Measurements from ENCODE around the gene ZKSCAN1. TPM values are rescaled to one million over a fixed set of nuclear protein-coding genes. Genes with fewer than 3 reads are reported as not detected.

The ZKSCAN1 gene
- total RNA-seq: 52.4 and 64.9 TPM in 2 replicates

GRCh38 chr7:100015232-100016214, at the start of gene ZKSCAN1:
Gene ZKSCAN1, plus strand, starts transcription at chr7:100015596. Its CDS starts 7,911 bp downstream, at chr7:100023507.

GRCh38 chr7:99975782-99976521, 39.4 kb upstream of the ZKSCAN1 start, which contains the start of gene AZGP1:
Gene AZGP1, minus strand, starts transcription at chr7:99976031. Its CDS starts 11 bp downstream, at chr7:99976020.

DNA sequence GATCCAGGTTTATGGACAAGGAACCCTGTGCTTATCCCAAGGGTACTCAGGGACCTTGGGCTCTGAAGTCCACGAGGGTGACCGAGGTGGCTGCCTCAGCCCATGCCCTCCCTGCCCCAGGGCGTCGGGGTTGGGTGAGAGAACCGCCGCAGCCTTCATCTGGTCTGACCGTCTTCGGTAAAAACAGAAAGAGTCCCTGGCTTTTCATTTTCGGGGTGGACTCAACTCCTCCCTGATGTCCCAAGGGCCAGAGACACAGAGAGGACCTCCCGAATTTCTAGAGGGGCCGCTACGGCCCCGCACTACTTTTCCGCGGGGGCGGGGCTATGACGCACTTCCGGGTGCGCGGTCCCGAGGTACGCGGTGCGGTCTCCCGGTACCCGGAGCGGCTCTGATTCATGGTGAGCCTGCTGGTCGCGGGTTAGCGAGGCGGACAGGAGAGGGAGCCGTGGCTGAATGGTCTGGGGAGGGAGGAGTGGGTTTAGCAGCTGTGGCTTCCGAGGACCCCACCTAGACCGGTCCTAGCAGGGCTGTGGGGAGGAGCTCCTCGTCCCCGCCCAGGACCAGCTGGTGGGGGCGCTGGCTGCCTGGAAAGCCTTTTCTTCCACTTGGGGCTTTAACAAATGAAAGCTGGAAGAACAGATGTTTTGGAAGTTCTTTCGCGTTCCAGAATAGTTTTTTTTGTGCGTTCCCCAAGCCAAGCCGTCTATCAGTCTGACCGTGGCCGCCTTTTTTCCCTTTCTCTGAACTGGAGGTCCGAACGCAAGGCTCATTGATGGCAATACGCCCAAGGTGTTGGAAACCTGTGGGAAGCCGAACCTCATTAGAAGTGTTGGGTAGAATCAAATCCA, 34.3 kb downstream of the ZKSCAN1 start, which contains the start of gene ZSCAN21:
ZSCAN21 (plus strand) TSS at position 334 of the 851 bp plus-strand sequence. CDS start 7,233 bp downstream, outside the sequence.

GRCh38 chr7:100081535-100082102, 66.2 kb downstream of the ZKSCAN1 start, which contains the start of gene ZNF3:
Gene ZNF3, minus strand, starts transcription at chr7:100081723. Its CDS starts 4,366 bp downstream, at chr7:100077357.

GRCh38 chr7:100088621-100089457, 73.4 kb downstream of the ZKSCAN1 start, which contains the start of gene COPS6:
Gene COPS6, plus strand, starts transcription at chr7:100088969. Its CDS starts 22 bp downstream, at chr7:100088991.

Other genes with a start within 250 kb of the ZKSCAN1 start
- not detected in 2 replicates for gene CYP3A4, start 231.4 kb upstream of the ZKSCAN1 start, total RNA-seq
- gene CYP3A43, start 187.6 kb upstream of the ZKSCAN1 start, total RNA-seq: 0.11 TPM in 1 of 2 replicates, not detected in the other
- 0.22 and 0.91 TPM in 2 replicates for gene OR2AE1, start 138.6 kb upstream of the ZKSCAN1 start, total RNA-seq
- 30.3 and 34.6 TPM in 2 replicates for gene TRIM4, start 96.1 kb upstream of the ZKSCAN1 start, total RNA-seq
- gene GJC3, start 86.0 kb upstream of the ZKSCAN1 start, total RNA-seq: not detected in 2 replicates
- gene AZGP1, start 39.6 kb upstream of the ZKSCAN1 start, total RNA-seq: not detected in 2 replicates
- 9.0 TPM in 2 replicates for gene ZSCAN21, start 34.2 kb downstream of the ZKSCAN1 start, total RNA-seq
- 29.0 and 37.1 TPM in 2 replicates for gene ZNF3, start 66.1 kb downstream of the ZKSCAN1 start, total RNA-seq
- 72.2 and 72.5 TPM in 2 replicates for gene COPS6, start 73.4 kb downstream of the ZKSCAN1 start, total RNA-seq
- 30.8 and 35.6 TPM in 2 replicates for gene MCM7, start 85.8 kb downstream of the ZKSCAN1 start, total RNA-seq
- gene AP4M1, start 86.0 kb downstream of the ZKSCAN1 start, total RNA-seq: 19.1 and 21.7 TPM in 2 replicates
- 34.6 and 36.4 TPM in 2 replicates for gene TAF6, start 103.8 kb downstream of the ZKSCAN1 start, total RNA-seq
- 35.5 and 37.9 TPM in 2 replicates for gene CNPY4, start 104.0 kb downstream of the ZKSCAN1 start, total RNA-seq
- gene MBLAC1, start 111.4 kb downstream of the ZKSCAN1 start, total RNA-seq: 1.2 and 2.0 TPM in 2 replicates
- gene LAMTOR4, start 133.3 kb downstream of the ZKSCAN1 start, total RNA-seq: 62.3 and 64.1 TPM in 2 replicates
- gene TRAPPC14, start 143.1 kb downstream of the ZKSCAN1 start, total RNA-seq: 4.6 and 6.7 TPM in 2 replicates
- 1.7 and 3.6 TPM in 2 replicates for gene GAL3ST4, start 153.0 kb downstream of the ZKSCAN1 start, total RNA-seq
- 0.52 and 0.76 TPM in 2 replicates for gene GPC2, start 161.8 kb downstream of the ZKSCAN1 start, total RNA-seq
- 0.39 and 0.54 TPM in 2 replicates for gene STAG3, start 162.3 kb downstream of the ZKSCAN1 start, total RNA-seq
- gene PVRIG, start 204.4 kb downstream of the ZKSCAN1 start, total RNA-seq: not detected in 2 replicates